ENCODE data around the gene SPSB3. TPM values are rescaled to one million over a fixed set of nuclear protein-coding genes. Genes with fewer than 3 reads are reported as not detected.

The SPSB3 gene
- total and polyA plus RNA-seq, 2 of the 4 experiments (the other 2 are of a cell fraction): 9.1 to 30.8 TPM

GRCh38 chr16:1767116-1767994, 15.0 kb downstream of the SPSB3 start:
- CTCF ChIA-PET: no interaction called here
- H3K27ac ChIP-seq (ENCODE audit: insufficient read depth, low read length): no peak overlapping the region
- intact Hi-C loops (cut with micrococcal nuclease) (no loop called here), in situ Hi-C loops (cut with MboI; ENCODE audit: low sequenced_read_pairs) (no loop called here), dilution Hi-C loops (cut with HindIII; ENCODE audit: low sequenced_read_pairs, unreplicated experiment) (no loop called here)
- H3K4me2 ChIP-seq (ENCODE audit: low read depth, low read length): no peak overlapping the region
- H3K4ac ChIP-seq (ENCODE audit: low read depth, low read length): no peak overlapping the region
- H2BK15ac ChIP-seq (ENCODE audit: low read depth, low read length): no peak overlapping the region
- POLR2A ChIA-PET (ENCODE audit: unreplicated experiment): no interaction called here
- H3K9me1 ChIP-seq (ENCODE audit: insufficient read depth, low read length): no peaks in the 10 kb centered on the region
- H3K56ac ChIP-seq (ENCODE audit: extremely low read depth, insufficient read depth, low read length): no peak overlapping the region
- H2BK5ac ChIP-seq (ENCODE audit: low read depth, low read length, poor library complexity, severe bottlenecking): no peak overlapping the region
- no peak overlapping the region for H3K18ac ChIP-seq (ENCODE audit: low read depth, low read length)
- no peak overlapping the region for H2AK5ac ChIP-seq (ENCODE audit: low read depth, low read length)
- no peak overlapping the region for H3K23ac ChIP-seq (ENCODE audit: low read depth, low read length)
- H4K5ac ChIP-seq (ENCODE audit: low read depth, low read length): no peak overlapping the region
- no peak overlapping the region for H3K4me3 ChIP-seq (ENCODE audit: insufficient read depth, low read depth, low read length)
- no peak overlapping the region for H2BK20ac ChIP-seq (ENCODE audit: low read depth, low read length)
- peaks cover 64% of the 10 kb centered on the region for H3K36me3 ChIP-seq (ENCODE audit: control insufficient read depth, insufficient read depth, low read length)
- H3K79me1 ChIP-seq (ENCODE audit: low read depth in 1 of 2, low read length in 2 of 2): peaks cover 7 to 25% of the 10 kb centered on the region in 2 experiments; a peak in 3 of 4 replicates
- H3K14ac ChIP-seq (replicated peaks; ENCODE audit: low read depth, low read length): no peak overlapping the region
- H3K9ac ChIP-seq (ENCODE audit: low read depth, low read length): no peak overlapping the region
- no peak overlapping the region for H4K91ac ChIP-seq (ENCODE audit: insufficient read depth, low read depth, low read length)
- no peak for DNase-seq
- H4K8ac ChIP-seq (ENCODE audit: low read depth in 2 of 2, low read length in 2 of 2): no peak overlapping the region
- 96% methylated on average over 13 of the region's 42 CpGs; no CpG with 5 or more reads in 1 of the 2 experiments for WGBS, 2 experiments (ENCODE audit: extremely low coverage in 2 of 2, insufficient read length in 1 of 2)
- peaks cover 22% of the 10 kb centered on the region for H4K20me1 ChIP-seq (ENCODE audit: insufficient read depth, low read length)
- no peaks in the 10 kb centered on the region for H3K27me3 ChIP-seq (ENCODE audit: control insufficient read depth, insufficient read depth, low read length)
- H2AFZ ChIP-seq (replicated peaks; ENCODE audit: low read length, poor library complexity): no peak overlapping the region
- H3K4me1 ChIP-seq (ENCODE audit: control insufficient read depth, insufficient read depth, low read length): peaks cover 5% of the 10 kb centered on the region
- ATAC-seq (ENCODE audit: low read depth): no peak
- H2AK9ac ChIP-seq (replicated peaks; ENCODE audit: low read depth, low read length, poor library complexity): no peak overlapping the region
- H3K9me3 ChIP-seq (ENCODE audit: control insufficient read depth, insufficient read depth, low read length): no peaks in the 10 kb centered on the region
- no TSS peak for BruUV-seq (replicated peaks)
- no peak overlapping the region for H2BK120ac ChIP-seq (ENCODE audit: low read depth, low read length)
- TF ChIP-seq RFX5 (IDR thresholded peaks at IDR 0.05; ENCODE audit: low read depth, low read length): no peak
- TF ChIP-seq FOS (IDR thresholded peaks at IDR 0.05; ENCODE audit: low read depth, low read length): no peak
- TF ChIP-seq USF2 (IDR thresholded peaks at IDR 0.05; ENCODE audit: low read depth, low read length): no peak
- TF ChIP-seq CHD1 (IDR thresholded peaks at IDR 0.05; ENCODE audit: low read depth, low read length): no peak
- no peak for TF ChIP-seq MAFK (IDR thresholded peaks at IDR 0.05; ENCODE audit: low read depth, low read length)
- TF ChIP-seq SMC3 (IDR thresholded peaks at IDR 0.05; ENCODE audit: low read depth, low read length): no peak
- no peak for TF ChIP-seq CTCF (conservative IDR thresholded peaks at IDR 0.05; ENCODE audit: low read depth, low read length)
- no peak for TF ChIP-seq MAZ (IDR thresholded peaks at IDR 0.05; ENCODE audit: borderline replicate concordance, low read depth, low read length)
- TF ChIP-seq CEBPB (IDR thresholded peaks at IDR 0.05; ENCODE audit: low read depth, low read length): no peak
- no peak for TF ChIP-seq RAD21 (IDR thresholded peaks at IDR 0.05; ENCODE audit: low read length)
- no peak for TF ChIP-seq BHLHE40 (IDR thresholded peaks at IDR 0.05; ENCODE audit: low read depth, low read length)
- no peak for TF ChIP-seq POLR2A (IDR thresholded peaks at IDR 0.05; ENCODE audit: low read depth, low read length)
- no peak for TF ChIP-seq NFE2L2 (IDR thresholded peaks at IDR 0.05; ENCODE audit: low read depth, low read length)
- no peak for TF ChIP-seq RCOR1 (IDR thresholded peaks at IDR 0.05; ENCODE audit: insufficient replicate concordance, low read length)
- TF ChIP-seq ELK1 (IDR thresholded peaks at IDR 0.05; ENCODE audit: borderline replicate concordance, low read depth, low read length): no peak

Data from IMR-90 (cell line).